ENCODE results near the gene VEGFA.
"Not testable (repeated sequence)": the region's sequence is repeated elsewhere in the genome, so short reads cannot be mapped to it uniquely, and the experiment has no call there.

Gene VEGFA

DNA sequence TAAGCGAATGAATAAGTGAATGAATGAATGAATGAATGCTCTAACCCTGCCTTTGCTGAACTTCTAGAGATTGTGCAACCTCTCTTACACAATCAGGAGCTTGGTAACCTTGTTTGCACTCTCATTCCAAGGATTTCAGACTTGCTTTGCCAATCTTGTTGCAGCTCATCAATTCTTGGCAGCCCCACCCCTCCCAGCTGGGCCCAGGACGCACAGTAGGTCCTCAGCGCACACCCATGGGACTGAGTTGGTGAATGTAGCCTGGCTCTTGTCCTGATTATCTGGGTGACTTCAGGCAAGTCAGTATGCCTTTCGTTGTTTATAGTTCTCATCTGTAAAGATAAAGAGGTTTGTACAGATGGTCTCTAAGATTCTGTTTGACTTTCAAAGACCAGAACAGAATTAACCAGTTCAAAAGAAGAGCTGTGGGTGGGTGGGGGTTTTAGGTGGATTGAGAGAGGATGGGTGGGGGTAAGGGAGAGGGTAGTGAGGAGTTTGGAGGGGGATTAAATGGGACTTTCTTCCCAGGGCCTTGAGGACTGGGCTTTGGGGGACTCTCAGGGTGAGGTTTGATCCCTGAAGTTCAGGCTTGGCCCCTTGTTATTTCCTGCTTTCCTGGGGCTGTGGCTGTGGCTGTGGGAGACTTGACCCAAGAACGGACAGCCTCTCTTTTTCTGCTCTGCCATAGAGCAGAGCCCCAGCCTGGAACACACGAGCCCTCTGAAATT is 33.2 kb downstream of the VEGFA start:
- no peak for DNase-seq (ENCODE audit: low spot score)

- DNase-seq (ENCODE audit: low spot score): no peak
These were observed 34.0 kb downstream of the VEGFA start for GRCh38 chr6:43803783-43804549.

DNA sequence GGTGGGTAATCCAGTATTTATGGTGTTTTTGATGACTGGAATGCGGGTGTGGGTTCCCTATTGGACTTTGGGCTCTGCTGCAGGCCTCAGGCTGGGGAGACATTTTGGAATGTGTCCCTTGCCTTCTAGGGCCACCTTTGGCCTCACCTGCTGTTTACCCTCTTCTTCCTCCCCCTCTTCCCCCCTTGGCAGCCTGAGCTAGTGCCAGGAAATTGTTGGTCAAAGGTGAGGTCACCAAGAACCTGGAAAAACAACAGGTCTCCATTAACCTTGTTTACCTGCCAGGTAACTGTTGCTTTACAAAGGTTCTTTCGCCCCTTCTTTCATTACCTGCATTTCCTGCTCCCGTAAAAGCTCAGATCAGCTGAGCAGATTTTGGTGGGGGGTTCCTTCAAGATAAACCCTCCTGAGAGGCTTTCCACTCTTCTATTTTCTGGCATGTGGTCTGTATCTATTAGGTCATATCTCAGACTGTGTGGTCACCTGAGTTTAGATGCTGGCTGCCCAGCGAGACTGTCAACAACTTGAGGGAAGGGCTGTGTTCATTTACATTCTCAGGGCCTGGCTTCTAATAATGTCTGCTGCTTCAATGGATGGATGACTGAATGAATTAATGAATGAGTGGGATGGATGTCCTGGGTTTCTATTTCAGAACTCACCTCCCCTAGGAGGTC is 34.7 kb downstream of the VEGFA start:
- DNase-seq (ENCODE audit: low spot score): no peak

- DNase-seq (ENCODE audit: low spot score): no peak
These were observed 35.7 kb downstream of the VEGFA start for GRCh38 chr6:43805699-43806042.

- no peak for DNase-seq (ENCODE audit: low spot score)
These were observed 36.2 kb downstream of the VEGFA start for GRCh38 chr6:43806043-43806757.

DNA sequence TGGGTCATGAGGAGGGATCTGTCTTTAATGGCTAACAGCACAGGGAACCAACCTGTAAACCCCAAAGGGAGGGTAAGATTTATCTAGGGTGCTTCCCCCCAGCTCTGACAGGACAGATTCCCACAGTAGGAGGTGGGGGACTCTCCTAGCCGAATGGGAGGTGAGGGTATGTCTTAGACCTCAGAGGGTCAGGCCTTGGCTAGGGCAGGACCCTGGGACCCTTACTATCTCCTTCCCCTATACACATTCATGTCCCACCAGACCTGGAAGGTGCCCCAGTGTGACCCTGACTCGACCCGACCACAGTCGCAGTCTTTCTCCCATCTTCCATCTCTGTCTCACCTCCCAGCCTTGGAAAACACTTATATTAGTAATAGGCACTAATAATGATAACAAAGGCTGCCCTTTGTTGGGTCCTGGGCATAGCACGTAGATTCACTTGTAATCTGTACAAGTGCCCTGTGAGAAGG is 36.8 kb downstream of the VEGFA start:
- DNase-seq (ENCODE audit: low spot score): no peak

- no peak for DNase-seq (ENCODE audit: low spot score)
These were observed 37.4 kb downstream of the VEGFA start for GRCh38 chr6:43807228-43808061.

GRCh38 chr6:43808412-43808811 is 38.4 kb downstream of the VEGFA start:
- no peak for DNase-seq (ENCODE audit: low spot score)

DNA sequence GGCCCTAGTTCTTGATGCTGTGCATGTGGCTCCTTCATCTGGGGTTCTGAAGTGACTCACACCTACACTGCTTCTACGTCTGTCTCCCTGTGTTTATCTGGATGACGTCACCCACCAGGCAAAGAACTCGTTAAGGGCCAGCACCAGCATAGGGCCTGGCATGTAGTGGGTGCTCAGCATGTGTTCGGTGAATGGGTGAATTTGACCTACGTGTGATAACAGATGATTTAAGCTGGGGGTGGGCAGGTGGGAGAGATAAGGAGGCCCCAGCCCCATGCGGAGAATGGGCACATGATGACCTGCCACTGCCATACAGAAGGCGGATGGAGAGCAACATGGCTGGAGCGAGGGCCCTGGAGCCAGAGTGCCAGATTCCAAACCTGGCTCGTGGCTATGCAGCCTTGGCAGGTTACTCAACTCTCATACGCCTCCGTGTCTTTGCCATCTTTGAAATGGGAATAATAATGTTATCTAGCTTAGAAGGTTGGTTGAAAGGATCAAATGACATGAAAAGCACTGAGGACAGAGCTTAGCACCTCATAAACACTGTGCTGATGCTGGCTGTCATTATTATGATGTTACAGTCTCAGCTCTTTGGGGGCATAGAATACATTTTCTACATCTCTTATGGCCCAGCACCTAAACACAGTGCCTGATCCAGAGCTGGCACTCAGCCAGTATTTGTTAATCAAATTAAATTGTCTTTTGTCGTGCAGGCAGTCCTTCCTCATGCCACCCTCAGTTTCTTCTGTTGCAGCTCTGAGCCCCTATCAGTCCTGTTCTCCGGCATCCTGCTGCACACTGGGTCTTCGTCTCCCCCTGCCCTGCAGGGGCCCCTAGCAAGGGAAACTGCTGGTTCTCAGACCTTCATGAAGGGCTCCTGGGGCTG is 39.6 kb downstream of the VEGFA start:
- no peak for DNase-seq (ENCODE audit: low spot score)

DNA sequence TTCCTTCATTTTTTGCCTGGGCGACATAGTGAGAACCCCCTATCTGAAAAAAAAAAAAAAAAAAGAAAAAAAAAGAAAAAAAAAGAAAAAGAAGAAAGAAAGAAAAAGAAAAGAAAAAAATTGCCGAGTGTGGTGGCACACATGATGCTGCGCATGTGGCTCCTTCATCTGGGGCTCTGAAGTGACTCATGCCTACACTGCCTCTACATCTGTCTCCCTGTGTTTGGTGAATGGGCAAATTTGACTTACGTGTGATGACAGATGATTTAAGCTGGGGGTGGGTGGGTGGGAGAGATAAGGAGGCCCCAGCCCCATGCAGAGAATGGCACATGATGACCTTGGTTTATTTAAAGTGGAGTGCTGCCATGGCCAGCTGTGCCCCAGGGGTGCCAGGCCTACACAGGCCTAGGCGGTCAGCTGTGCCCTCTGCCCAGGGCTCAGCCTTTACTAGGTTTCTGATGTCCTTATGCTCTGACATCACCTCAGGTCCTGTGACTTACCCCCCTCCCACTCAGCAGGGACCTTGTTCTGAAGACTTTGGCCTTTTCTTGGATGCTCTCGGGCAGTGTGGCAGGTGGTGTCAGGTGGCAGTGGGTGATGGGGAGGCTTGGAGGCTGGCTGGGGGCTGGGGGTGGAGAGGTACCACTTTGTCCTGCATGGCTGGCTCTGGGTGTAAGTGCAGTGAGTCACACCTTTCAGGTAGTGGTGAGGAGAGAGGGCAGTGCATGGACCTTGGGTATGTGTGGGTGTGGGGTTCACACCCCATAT is 41.1 kb downstream of the VEGFA start:
- no peak for DNase-seq (ENCODE audit: low spot score)

GRCh38 chr6:43811733-43812099 is 41.7 kb downstream of the VEGFA start:
- DNase-seq (ENCODE audit: low spot score): no peak

GRCh38 chr6:43812850-43813578 is 43.0 kb downstream of the VEGFA start:
- DNase-seq (ENCODE audit: low spot score): no peak

- no peak for DNase-seq (ENCODE audit: low spot score)
These were observed 44.1 kb downstream of the VEGFA start for GRCh38 chr6:43814111-43814510.

- no peak for DNase-seq (ENCODE audit: low spot score)
These were observed 44.9 kb downstream of the VEGFA start for GRCh38 chr6:43814865-43815264.

GRCh38 chr6:43817192-43817591 is 47.2 kb downstream of the VEGFA start:
- no peak for DNase-seq (ENCODE audit: low spot score)

- not testable (repeated sequence) for DNase-seq (ENCODE audit: low spot score)
These were observed 49.0 kb downstream of the VEGFA start for GRCh38 chr6:43818973-43819372.

DNA sequence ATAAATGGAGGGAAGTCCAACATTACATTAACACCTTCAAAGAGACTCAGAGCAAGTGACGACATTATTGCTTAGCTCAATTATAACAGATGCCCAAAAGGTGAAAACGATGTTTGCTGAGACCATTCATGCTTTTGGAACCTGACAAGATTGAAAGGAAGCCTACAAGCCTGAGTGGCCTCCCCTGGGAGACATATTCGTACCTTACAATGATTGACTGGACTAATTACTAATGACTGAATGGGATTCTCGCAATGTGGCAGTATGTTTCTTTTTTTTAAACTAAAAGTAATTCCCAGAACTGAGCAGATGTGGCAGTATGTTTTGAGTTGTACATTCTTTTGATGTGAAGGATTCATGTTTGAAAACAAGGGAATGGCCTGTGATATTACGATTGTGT is 49.9 kb downstream of the VEGFA start:
- DNase-seq (ENCODE audit: low spot score): no peak

DNA sequence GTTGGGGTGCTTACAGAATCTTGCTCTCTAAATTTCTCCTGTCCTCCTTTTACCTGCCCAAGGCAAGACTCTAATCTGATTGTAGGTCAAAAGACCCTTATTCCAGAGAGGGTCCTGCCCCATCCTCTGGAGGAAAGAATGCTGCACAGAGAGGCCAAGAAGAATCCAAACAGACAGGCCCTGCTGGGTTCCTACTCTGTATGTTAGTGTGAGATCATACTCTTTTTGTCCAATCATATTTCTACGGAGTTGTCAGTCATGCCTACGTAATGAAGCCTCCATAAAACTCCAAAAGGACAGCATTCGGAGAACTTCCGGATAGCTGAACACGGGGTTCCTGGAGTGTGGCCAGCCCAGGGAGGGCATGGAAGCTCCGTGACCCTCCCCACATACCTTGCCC is 50.5 kb downstream of the VEGFA start:
- no peak for DNase-seq (ENCODE audit: low spot score)

Measured in pons (tissue), 1 donor.